Fibroblast of mammary gland (primary cell): ENCODE measurements around the gene FGF6.

Source experiments
- DNase-seq: peaks from one replicate; pipeline ENCODE4 v3.0.0-alpha.2; 2010; ENCODE audit warnings: low read depth
- H3K4me3 ChIP-seq: 2 replicates; pipeline ENCODE4 v1.5.1; 2011; ENCODE audit warnings: low read depth, mild to moderate bottlenecking, low read length, moderate library complexity; ENCODE audit not compliant: control insufficient read depth
- CTCF ChIP-seq: conservative IDR thresholded peaks from 2 replicates; pipeline ENCODE4 v1.5.1; 2011; ENCODE audit warnings: low read depth, low read length, inconsistent platforms; ENCODE audit not compliant: control insufficient read depth, insufficient read depth

The FGF6 gene

DNA sequence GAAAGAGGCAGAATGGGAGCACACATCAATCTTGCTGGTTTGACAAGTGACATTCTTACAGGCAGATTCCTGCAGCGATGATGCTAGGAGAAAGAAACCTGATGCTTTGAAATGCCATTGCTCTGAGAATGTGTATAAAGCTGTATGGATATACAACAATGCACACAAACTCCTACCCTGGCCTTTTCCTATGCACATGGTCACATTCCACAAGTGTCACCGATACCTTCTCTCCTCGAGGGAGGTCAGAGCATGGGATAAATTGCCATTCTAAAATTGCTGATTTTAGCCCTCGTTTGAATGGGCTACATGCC lies 11.9 kb downstream of the FGF6 start:
- H3K4me3 ChIP-seq = no peak overlapping the region
- no peak for TF ChIP-seq CTCF
- no peak for DNase-seq

- TF ChIP-seq CTCF = no peak
- no peak overlapping the region for H3K4me3 ChIP-seq
- no peak for DNase-seq
These were observed 12.5 kb downstream of the FGF6 start for GRCh38 chr12:4432878-4433744.

- H3K4me3 ChIP-seq = no peak overlapping the region
- DNase-seq = no peak
- TF ChIP-seq CTCF = no peak
These were observed 13.7 kb downstream of the FGF6 start for GRCh38 chr12:4431866-4432265.

- no peak for DNase-seq
- no peak for TF ChIP-seq CTCF
- no peak overlapping the region for H3K4me3 ChIP-seq
These were observed 14.2 kb downstream of the FGF6 start for GRCh38 chr12:4431436-4431835.

- no peak overlapping the region for H3K4me3 ChIP-seq
- DNase-seq = no peak
- TF ChIP-seq CTCF = no peak
These were observed 21.2 kb downstream of the FGF6 start for GRCh38 chr12:4424422-4424821.

DNA sequence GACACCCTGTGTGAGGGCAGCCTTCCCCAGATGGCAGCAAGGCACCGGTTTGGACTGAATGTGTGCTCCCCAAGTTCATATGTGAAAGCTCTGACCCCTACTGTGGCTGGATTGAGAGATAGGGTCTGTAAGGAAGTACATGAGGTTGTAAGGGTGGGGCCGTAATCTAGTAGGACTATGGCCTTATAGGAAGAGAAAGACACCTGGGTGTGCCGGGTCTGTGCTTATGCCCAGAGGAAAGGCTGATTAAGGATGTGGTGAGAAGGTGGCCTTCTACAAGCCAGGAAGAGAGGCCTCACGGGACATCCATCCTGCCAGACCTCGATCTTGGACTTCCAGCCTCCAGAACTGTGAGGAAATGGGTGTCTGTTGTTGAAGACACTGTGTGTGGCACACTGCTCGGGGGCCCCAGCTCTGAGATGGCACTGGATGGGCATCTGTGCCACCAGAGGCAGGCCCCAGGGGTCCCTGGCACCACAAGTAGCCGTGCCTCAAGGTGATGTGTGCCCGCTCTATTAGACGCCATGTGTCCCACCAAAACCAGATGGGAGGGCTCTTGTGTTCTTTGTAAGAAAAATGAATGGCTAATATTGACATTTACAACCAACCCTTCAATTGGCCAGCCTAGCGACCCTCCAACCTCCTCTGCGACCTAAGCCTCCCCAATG lies 22.0 kb downstream of the FGF6 start:
- no peak for TF ChIP-seq CTCF
- DNase-seq = no peak
- no peak overlapping the region for H3K4me3 ChIP-seq
